Ascending aorta (tissue), 2 donors: ENCODE measurements around the gene C6orf58. TPM values are rescaled to one million over a fixed set of nuclear protein-coding genes. Genes with fewer than 3 reads are reported as not detected.

Source experiments
- DNase-seq, 2 donors: peaks; one replicate each; pipeline ENCODE4 v3.0.0-alpha.2; 2019; ENCODE audit warnings: low spot score in 2 of 2
- H3K27ac ChIP-seq, 2 donors: fragments of 200-600 bp; sonication (generic); one replicate each; pipeline ENCODE4 v1.5.1; 2016 to 2017; ENCODE audit warnings: mild to moderate bottlenecking in 1 of 2
- H3K27me3 ChIP-seq: fragments of 200-600 bp; sonication (generic); one replicate; pipeline ENCODE4 v1.5.1; 2017
- H3K36me3 ChIP-seq, 2 donors: fragments of 200-600 bp; sonication (generic); one replicate each; pipeline ENCODE4 v1.5.1; 2016
- H3K4me1 ChIP-seq, 2 donors: fragments of 200-600 bp; sonication (generic); one replicate each; pipeline ENCODE4 v1.5.1; 2016 to 2017; ENCODE audit warnings: mild to moderate bottlenecking in 1 of 2
- H3K4me3 ChIP-seq, 2 donors: fragments of 200-600 bp; sonication (generic); one replicate each; pipeline ENCODE4 v1.5.1; 2016 to 2017; ENCODE audit warnings: mild to moderate bottlenecking in 1 of 2
- H3K9me3 ChIP-seq, 2 donors: fragments of 200-600 bp; sonication (generic); one replicate each; pipeline ENCODE4 v1.5.1; 2016
- intact Hi-C: fragments of 100-400 bp; cut with DNase I; formaldehyde crosslinking; loops from one replicate; pipeline ENCODE4 v1.15.1; 2023
- total RNA-seq: library from RNA; depleted of rRNA; stranded (reverse); fragments of >200 nt; gene quantifications from one replicate; pipeline ENCODE4 v1.1.0, GENCODE V29; 2016
- TF ChIP-seq, protein P1 (sequence below), 3 experiments: fragments of 200-600 bp in 2 of 3; fragments of 450-650 bp in 1 of 3; sonication (generic) in 2 of 3; IDR thresholded peaks; one replicate each; pipeline ENCODE4 v1.5.1; 2016 to 2019; ENCODE audit warnings: antibody characterized with exemption in 3 of 3, mild to moderate bottlenecking in 1 of 3, moderate library complexity in 1 of 3

Gene C6orf58
- total RNA-seq, 1 donor from 2014 or later, result not detected

DNA sequence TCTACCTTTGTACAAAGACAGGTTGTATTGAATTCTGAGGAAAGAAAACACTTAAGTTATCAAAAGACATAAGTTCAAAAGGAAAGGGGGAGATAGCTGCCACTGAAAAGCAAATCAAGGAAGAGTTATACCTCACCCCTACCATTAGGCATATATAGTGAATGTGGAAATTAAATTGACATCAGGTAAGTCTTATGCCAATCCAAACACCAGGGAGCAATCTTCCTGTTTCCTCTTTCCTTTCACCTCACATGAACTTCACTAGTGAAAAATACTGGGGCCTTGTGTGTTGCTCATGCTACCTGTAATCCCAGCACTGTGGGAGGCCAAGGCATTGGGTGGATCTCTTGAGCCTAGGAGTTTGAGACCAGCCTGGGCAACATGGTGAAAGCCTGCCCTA is 10.9 kb upstream of the C6orf58 start:
- TF ChIP-seq, protein P1, sequence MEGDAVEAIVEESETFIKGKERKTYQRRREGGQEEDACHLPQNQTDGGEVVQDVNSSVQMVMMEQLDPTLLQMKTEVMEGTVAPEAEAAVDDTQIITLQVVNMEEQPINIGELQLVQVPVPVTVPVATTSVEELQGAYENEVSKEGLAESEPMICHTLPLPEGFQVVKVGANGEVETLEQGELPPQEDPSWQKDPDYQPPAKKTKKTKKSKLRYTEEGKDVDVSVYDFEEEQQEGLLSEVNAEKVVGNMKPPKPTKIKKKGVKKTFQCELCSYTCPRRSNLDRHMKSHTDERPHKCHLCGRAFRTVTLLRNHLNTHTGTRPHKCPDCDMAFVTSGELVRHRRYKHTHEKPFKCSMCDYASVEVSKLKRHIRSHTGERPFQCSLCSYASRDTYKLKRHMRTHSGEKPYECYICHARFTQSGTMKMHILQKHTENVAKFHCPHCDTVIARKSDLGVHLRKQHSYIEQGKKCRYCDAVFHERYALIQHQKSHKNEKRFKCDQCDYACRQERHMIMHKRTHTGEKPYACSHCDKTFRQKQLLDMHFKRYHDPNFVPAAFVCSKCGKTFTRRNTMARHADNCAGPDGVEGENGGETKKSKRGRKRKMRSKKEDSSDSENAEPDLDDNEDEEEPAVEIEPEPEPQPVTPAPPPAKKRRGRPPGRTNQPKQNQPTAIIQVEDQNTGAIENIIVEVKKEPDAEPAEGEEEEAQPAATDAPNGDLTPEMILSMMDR (IDR thresholded peaks at IDR 0.05), result no peak

DNA sequence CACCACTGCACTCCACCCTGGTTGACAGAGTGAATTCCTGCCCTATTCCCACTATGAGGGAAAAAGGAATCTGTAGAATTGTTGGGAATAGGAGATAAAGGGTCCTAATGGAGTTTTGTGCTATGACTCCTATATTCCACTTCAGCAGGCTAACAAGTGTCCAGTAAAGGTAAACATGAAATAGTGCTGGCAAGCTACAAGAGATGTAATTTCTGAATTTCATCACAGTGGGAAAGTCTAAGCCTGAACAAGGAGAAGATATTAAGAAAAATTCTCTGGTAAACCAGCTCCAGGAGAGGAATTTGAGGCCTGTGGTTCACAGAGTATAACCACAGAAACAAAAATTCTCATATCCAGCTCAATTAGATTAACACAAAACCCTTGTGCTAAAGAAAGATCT is 10.3 kb upstream of the C6orf58 start:
- TF ChIP-seq, protein P1 (IDR thresholded peaks at IDR 0.05), result no peak
- H3K4me3 ChIP-seq, result no peak overlapping the region
- H3K36me3 ChIP-seq, result no peaks in the 10 kb centered on the region
- H3K4me1 ChIP-seq, result no peaks in the 10 kb centered on the region
- intact Hi-C loops, result no loop called here
- H3K9me3 ChIP-seq, result no peaks in the 10 kb centered on the region
- H3K27ac ChIP-seq, result no peak overlapping the region
- no peaks in the 10 kb centered on the region for H3K27me3 ChIP-seq
- DNase-seq, result no peak

More for the DNA sequence above, 10.9 kb upstream of the C6orf58 start:
- Histone ChIP-seq H3K4me3 (no peak overlapping the region), H3K4me1 (no peaks in the 10 kb centered on the region), H3K36me3 (no peaks in the 10 kb centered on the region), H3K27ac (no peak overlapping the region), H3K9me3 (no peaks in the 10 kb centered on the region), H3K27me3 (no peaks in the 10 kb centered on the region)
- intact Hi-C loops, result no loop called here
- DNase-seq, result no peak

DNA sequence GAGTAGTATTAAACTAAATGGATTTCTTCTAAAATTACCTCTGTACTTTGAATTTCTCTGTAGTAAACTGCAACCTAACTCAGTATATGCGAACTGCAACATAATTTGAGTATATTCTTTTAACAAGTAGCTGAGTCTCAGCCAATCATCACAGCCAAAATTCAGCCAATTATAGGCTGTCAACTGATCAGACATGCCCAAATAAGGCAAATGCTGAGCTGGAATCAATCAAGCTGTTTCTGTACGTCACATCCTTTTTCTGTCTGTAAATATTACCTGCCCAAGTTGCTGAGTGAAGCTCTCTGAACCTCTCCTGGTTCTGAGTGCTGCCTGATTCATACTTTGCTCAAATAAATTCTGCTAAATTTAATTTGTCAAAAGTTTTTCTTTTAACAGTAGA is 9.5 kb upstream of the C6orf58 start:
- no peaks in the 10 kb centered on the region for H3K27me3 ChIP-seq
- no peak overlapping the region for H3K27ac ChIP-seq
- H3K9me3 ChIP-seq, result no peaks in the 10 kb centered on the region
- no peak overlapping the region for H3K4me3 ChIP-seq
- intact Hi-C loops, result no loop called here
- H3K4me1 ChIP-seq, result no peaks in the 10 kb centered on the region
- DNase-seq, result no peak
- TF ChIP-seq, protein P1 (IDR thresholded peaks at IDR 0.05), result no peak
- H3K36me3 ChIP-seq, result no peaks in the 10 kb centered on the region

DNA sequence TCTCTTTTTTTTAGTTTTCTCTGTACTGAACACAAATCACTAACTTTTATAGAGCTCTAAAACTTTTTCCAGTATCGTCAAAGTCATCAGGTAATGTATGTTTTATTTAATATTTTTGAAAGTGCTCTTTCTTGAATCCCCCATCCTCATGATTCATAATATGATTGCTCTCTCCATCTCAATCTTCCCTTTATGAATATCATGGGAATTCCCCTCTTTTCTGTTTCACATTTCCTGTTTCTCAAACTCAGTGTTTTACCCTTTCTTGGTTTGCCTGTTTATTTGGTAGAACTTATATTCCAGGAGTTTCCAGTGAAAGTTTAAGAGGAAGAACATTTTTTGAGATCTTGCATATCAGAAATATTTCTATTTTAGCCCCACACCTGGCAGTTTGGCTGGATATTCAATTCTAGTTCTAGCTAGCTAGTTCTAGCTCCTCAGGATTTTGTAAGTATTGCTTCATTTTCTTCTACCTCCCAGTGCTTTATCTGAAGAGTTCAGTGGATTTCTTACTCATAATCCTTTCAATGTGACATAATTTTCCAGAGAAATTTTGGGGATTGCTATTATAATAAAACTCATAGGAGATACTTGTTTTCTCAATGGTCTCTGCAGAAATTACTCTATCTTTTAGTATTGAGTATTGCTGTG is 6.1 kb upstream of the C6orf58 start:
- TF ChIP-seq, protein P1 (IDR thresholded peaks at IDR 0.05), result no peak

DNA sequence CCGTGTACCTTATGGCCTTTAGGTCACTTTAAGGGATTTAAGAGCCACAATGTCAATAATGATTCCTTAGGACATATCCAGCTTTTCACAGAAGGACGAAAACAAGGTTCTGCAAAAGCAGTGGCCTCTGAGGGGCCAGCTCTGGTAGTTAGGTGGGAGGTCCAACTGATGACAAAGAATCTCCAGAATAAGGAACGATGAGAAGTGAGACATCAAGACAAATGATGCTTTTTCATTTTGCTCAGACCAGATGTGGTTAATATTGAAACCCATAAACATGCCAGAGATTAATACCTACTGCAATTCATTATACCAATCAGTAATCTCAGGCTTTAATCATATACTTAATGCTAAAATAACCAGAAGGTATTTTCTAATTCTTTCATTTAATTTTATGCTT is 1.9 kb downstream of the C6orf58 start:
- DNase-seq, result no peak
- no peaks in the 10 kb centered on the region for H3K36me3 ChIP-seq
- intact Hi-C loops, result no loop called here
- no peak overlapping the region for H3K27ac ChIP-seq
- H3K4me1 ChIP-seq, result no peaks in the 10 kb centered on the region
- no peak overlapping the region for H3K4me3 ChIP-seq
- H3K27me3 ChIP-seq, result no peaks in the 10 kb centered on the region
- TF ChIP-seq, protein P1 (IDR thresholded peaks at IDR 0.05), result no peak
- H3K9me3 ChIP-seq, result no peaks in the 10 kb centered on the region

More for the DNA sequence above, 6.1 kb upstream of the C6orf58 start:
- intact Hi-C loops, result no loop called here
- no peaks in the 10 kb centered on the region for H3K9me3 ChIP-seq
- H3K4me1 ChIP-seq, result no peaks in the 10 kb centered on the region
- H3K27me3 ChIP-seq, result no peaks in the 10 kb centered on the region
- no peak overlapping the region for H3K4me3 ChIP-seq
- no peaks in the 10 kb centered on the region for H3K36me3 ChIP-seq
- DNase-seq, result no peak
- no peak overlapping the region for H3K27ac ChIP-seq

DNA sequence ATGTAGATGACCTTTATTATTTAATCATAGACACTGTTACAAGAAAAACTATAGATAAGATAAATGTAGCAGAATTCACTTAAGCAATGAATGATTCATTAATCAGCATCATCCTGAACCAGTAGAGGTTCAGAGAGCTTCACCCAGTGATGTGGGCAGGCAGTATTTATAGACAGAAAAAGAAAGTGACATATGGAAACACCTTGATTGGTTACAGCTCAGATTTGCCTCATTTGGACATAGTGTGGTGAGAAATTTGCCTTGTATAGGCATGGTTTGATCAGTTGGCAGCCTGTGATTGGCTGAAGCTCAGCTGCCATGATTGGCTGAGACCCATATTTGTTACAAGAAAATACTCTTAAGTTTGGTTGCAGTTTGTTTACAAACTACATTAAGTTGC is 4.6 kb downstream of the C6orf58 start:
- intact Hi-C loops, result no loop called here
- Histone ChIP-seq H3K27me3 (no peaks in the 10 kb centered on the region), H3K4me1 (no peaks in the 10 kb centered on the region), H3K4me3 (no peak overlapping the region), H3K27ac (no peak overlapping the region), H3K36me3 (no peaks in the 10 kb centered on the region), H3K9me3 (no peaks in the 10 kb centered on the region)
- TF ChIP-seq, protein P1 (IDR thresholded peaks at IDR 0.05), result no peak
- DNase-seq, result no peak
